Retinal pigment epithelial cell (primary cell): ENCODE results near the gene PHYHD1.
A peak's percentile ranks its signal among the peaks of the same experiment; 100 is the strongest.

Source experiments
- DNase-seq: peaks from one replicate; pipeline ENCODE4 v3.0.0-alpha.2; 2010; ENCODE audit warnings: low read depth
- H3K4me3 ChIP-seq: 2 replicates; pipeline ENCODE4 v1.5.1; 2011; ENCODE audit warnings: mild to moderate bottlenecking, low read length, control low read depth, moderate library complexity
- TF ChIP-seq, protein P1 (sequence below): conservative IDR thresholded peaks from 2 replicates; pipeline ENCODE4 v1.5.1; 2011; ENCODE audit warnings: low read depth, low read length, control low read depth, inconsistent platforms

PHYHD1 gene

DNA sequence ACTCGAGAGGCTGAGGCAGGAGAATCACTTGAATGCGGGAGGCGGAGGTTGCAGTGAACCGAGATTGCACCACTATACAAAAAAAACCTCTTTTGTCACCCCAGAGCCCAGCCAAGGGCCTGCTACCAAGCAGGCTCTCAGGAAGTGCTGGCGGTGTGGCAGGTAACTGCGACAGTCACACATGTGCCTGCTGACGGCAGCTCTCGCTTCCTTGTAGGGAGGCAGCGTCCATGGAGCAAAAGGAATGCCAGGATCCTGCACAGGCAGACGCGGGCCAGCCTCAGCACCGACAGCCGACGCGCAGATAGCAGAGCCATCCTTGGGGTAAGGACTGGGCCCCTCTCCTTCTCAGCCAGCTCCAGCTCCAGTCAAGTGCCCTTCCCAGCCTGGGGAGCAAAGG lies 35.0 kb upstream of the PHYHD1 start:
- H3K4me3 ChIP-seq: no peak overlapping the region
- DNase-seq: no peak
- TF ChIP-seq, protein P1, sequence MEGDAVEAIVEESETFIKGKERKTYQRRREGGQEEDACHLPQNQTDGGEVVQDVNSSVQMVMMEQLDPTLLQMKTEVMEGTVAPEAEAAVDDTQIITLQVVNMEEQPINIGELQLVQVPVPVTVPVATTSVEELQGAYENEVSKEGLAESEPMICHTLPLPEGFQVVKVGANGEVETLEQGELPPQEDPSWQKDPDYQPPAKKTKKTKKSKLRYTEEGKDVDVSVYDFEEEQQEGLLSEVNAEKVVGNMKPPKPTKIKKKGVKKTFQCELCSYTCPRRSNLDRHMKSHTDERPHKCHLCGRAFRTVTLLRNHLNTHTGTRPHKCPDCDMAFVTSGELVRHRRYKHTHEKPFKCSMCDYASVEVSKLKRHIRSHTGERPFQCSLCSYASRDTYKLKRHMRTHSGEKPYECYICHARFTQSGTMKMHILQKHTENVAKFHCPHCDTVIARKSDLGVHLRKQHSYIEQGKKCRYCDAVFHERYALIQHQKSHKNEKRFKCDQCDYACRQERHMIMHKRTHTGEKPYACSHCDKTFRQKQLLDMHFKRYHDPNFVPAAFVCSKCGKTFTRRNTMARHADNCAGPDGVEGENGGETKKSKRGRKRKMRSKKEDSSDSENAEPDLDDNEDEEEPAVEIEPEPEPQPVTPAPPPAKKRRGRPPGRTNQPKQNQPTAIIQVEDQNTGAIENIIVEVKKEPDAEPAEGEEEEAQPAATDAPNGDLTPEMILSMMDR: no peak

DNA sequence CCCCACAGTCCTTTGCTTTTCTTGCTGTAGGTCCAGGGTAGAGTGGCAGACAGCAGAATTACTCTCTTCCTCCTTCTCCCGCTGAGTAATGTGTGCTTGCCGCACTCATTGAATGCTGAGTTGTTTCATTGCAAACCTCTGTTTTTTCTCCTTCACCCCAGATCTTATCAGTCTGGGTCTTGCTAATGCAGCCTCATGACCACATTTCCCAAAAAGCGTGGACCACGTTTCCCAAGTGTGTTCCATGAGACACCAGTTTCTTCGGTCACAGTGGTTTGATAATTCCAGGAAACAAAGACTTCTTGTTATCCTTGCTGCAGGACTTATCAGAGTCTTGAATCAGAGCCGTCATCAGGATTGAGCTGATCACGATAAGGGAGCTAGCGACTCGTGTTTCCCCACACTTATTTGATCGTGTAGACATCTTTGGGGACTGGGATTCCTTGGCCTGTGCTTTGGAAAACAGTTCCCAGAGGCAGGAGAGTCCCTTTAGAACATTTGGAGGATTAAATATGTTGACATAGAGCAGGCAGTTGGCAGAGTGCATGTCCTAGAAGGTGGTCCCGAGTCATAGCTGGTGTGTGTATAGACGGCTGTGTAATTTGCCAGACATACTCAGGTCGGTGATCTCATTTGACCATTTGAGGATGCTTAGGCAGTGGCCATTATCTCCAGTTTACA lies 34.4 kb upstream of the PHYHD1 start:
- DNase-seq: no peak
- TF ChIP-seq, protein P1: no peak
- no peak overlapping the region for H3K4me3 ChIP-seq

DNA sequence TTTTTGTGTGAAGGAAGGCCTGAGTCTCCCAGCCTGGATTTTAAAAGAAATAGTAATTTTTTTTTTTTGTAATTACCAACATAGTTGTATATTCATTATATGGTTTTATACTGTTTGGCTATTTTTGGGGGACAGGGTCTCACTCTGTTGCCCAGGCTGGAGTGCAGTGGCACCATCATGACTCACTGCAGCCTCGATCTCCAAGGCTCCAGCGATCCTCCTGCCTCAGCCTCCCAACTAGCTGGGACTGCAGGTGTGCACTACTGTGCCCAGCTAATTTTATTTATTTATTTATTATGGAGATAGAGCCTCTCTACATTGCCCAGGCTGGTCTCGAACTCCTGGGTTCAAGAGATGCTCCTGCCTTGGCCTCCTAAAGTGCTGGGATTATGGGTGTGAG lies 33.7 kb upstream of the PHYHD1 start:
- DNase-seq: no peak
- no peak overlapping the region for H3K4me3 ChIP-seq
- TF ChIP-seq, protein P1: no peak

DNA sequence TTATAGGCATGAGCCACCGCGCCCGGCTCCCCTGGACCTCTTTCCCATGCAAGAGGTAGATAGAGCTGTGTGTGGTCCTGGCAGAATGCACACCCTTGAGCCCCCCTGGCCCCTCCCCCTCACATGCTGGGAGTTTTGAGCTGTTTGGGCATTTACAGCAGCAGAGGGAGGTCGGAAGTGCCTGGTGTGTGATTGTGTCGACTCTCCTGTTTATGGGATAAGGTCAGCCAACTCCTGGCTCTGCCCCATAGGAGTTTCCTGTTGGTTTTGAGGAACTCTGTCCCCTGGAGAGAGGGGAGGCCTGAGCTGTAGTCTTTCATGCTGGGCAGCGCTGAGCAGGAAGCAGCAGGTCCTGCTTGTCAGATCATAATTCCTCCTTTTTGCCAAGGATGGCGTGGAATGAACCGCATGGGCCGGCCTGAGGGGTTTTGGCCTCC lies 32.9 kb upstream of the PHYHD1 start:
- TF ChIP-seq, protein P1: no peak
- no peak for DNase-seq
- no peak overlapping the region for H3K4me3 ChIP-seq

DNA sequence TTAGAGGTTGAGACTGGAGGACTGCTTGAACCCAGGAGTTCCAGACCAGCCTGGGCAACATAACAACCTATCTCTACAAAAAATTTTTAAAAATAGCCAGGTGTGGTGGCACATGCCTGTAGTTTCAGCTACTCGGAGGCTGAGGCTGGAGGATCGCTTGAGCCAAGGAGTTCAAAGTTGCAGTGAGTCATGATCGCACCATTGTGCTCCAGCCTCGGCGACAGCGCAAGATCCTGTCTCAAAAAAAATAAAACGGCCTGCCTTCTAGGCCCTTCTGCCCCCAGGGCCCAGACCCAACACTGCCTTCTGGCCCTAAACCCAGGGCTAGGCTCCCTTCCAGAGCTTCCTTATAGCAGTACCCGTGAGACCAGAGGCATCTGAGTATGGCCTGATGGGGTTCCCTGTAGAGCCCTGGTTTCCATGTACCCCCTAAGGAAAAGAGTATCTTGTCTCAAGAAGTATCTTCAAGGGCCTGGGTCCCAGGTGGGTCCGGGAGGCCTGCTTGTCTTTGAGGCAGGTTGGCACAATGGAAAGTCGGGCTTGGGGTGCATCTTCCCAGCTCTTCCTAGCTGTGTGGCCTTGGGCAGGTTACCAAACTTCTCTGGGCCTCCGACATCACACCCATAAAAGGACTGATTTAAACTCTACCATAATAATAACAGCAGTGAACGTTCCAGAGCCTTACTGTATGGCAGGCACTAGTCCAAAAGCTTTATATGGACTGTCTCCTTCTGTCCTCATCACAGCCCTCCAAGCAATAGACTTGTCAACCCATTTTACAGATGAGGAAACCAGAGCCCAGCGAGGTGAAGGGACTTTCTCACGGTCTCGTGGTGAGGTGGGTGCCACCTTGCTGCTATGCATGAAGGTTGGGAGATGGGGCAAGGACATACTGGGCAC lies 29.2 kb upstream of the PHYHD1 start:
- TF ChIP-seq, protein P1: no peak
- DNase-seq: no peak

DNA sequence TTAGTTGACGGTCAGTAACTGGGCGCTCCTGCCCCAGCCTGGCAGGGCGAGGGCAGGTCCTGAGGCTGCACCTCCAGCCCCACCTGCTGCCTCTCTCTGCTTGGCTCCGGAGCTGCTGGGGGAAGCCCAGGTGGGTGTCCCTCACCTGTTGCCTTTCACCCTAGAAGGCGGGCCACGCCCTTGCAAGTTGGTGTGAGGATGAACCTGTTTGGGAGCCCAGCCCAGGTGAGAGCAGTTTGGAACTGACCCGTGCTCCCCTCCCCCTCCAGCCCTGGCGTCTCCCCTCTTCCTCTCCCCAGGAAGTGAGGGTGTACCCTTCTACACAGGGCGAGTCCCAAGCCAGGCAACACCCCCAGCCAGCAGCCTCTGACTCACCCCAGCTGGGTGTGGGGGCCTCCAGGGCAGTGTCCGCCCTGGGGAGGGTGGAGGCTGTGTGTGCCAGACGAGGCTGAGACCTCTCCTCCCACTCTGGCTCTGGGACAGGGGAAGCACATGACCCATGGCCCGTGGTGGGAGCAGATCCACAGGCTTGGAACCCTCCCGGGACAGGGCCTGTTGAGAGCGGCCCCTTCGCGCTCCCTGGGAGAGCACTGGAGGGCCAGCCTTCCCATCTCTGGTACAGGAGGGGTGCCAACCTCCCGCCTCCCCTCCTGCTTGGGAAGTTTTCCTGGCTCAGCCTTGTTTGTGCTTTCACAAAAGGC lies 28.4 kb upstream of the PHYHD1 start:
- H3K4me3 ChIP-seq: no peak overlapping the region

More for the DNA sequence above, 29.2 kb upstream of the PHYHD1 start:
- H3K4me3 ChIP-seq: no peak overlapping the region

More for the DNA sequence above, 28.4 kb upstream of the PHYHD1 start:
- peak; percentile 86 for DNase-seq
- TF ChIP-seq, protein P1: no peak
